Head of caudate nucleus (tissue), 42 donors: ENCODE results near the gene KIAA0513.

ENCODE experiments used
- DNase-seq, 42 donors: peaks; one replicate each; pipeline versions ENCODE4 v3.0.0 to v3.0.0-alpha.2; 2020 to 2021; ENCODE audit warnings: mixed read lengths in 7 of 42
- intact Hi-C: fragments of 100-400 bp; cut with DNase I; formaldehyde crosslinking; loops from one replicate; pipeline ENCODE4 v1.15.0; 2022

KIAA0513 gene

GRCh38 chr16:85137323-85138072 lies 109.9 kb downstream of the KIAA0513 start:
- intact Hi-C loops = no loop called here
- peak; percentile 74 to 96 (median 89) for DNase-seq

GRCh38 chr16:85138073-85138824 lies 110.7 kb downstream of the KIAA0513 start:
- DNase-seq = no peak
- intact Hi-C loops = no loop called here

GRCh38 chr16:85138825-85139627 lies 111.4 kb downstream of the KIAA0513 start:
- intact Hi-C loops = no loop called here

GRCh38 chr16:85139881-85140339 lies 112.3 kb downstream of the KIAA0513 start:
- intact Hi-C loops = no loop called here

More at GRCh38 chr16:85138825-85139627, 111.4 kb downstream of the KIAA0513 start:
- no peak for DNase-seq

GRCh38 chr16:85140455-85141012 lies 112.9 kb downstream of the KIAA0513 start:
- DNase-seq = no peak
- intact Hi-C loops = no loop called here

More at GRCh38 chr16:85139881-85140339, 112.3 kb downstream of the KIAA0513 start:
- DNase-seq = no peak

GRCh38 chr16:85141491-85142128 lies 114.0 kb downstream of the KIAA0513 start:
- intact Hi-C loops = no loop called here
- no peak for DNase-seq

GRCh38 chr16:85142129-85142513 lies 114.5 kb downstream of the KIAA0513 start:
- intact Hi-C loops = no loop called here
- DNase-seq = no peak

- no peak for DNase-seq
- intact Hi-C loops = no loop called here
These were observed 115.2 kb downstream of the KIAA0513 start for GRCh38 chr16:85142771-85143211.
